Mucosa of descending colon (tissue), 3 donors: Measurements from ENCODE around the gene COL25A1. TPM values are rescaled to one million over a fixed set of nuclear protein-coding genes. Genes with fewer than 3 reads are reported as not detected.

Experiments used
- ATAC-seq: fragments of 200-7000 bp; cut with Tn5 transposase; one replicate; pipeline ENCODE4 v1.9.1; 2020; ENCODE audit warnings: mild to moderate bottlenecking, moderate library complexity
- DNase-seq, 3 donors: peaks; one replicate each; pipeline ENCODE4 v3.0.0-alpha.2; 2020
- H3K36me3 ChIP-seq: fragments of 200-600 bp; one replicate; pipeline ENCODE4 v1.8.0; 2021; ENCODE audit warnings: low read depth, mild to moderate bottlenecking
- H3K4me1 ChIP-seq: fragments of 200-600 bp; one replicate; pipeline ENCODE4 v1.8.0; 2021; ENCODE audit warnings: low read depth, mild to moderate bottlenecking
- H3K4me3 ChIP-seq: fragments of 200-600 bp; one replicate; pipeline ENCODE4 v1.8.0; 2021; ENCODE audit warnings: mild to moderate bottlenecking
- H3K9me3 ChIP-seq: fragments of 200-600 bp; one replicate; pipeline ENCODE4 v1.8.0; 2021; ENCODE audit warnings: mild to moderate bottlenecking
- CTCF ChIP-seq: fragments of 200-600 bp; IDR thresholded peaks from one replicate; pipeline ENCODE4 v1.8.0; 2022; ENCODE audit warnings: antibody characterized with exemption, mild to moderate bottlenecking
- intact Hi-C, 2 donors: fragments of 100-400 bp; cut with DNase I in 1 of 2; cut with micrococcal nuclease in 1 of 2; formaldehyde crosslinking; loops; one replicate each; pipeline versions ENCODE4 v1.11.0 to v1.11.1; 2022; cut with DNase I, micrococcal nuclease
- total RNA-seq, 3 donors: library from RNA; stranded (reverse); fragmentation: NEBNext Ultra II Directional in 2 of 3; extraction: Animal tissue kit (Norgen Biotek cat#: 25700) in 2 of 3; gene quantifications; one replicate each; pipeline versions ENCODE4 v1.2.1 to v1.2.4, GENCODE V29; 2021 to 2023
- donor health status: DM: no; HTN: no; CAD: no; lungs with moderate emphysema.
- donor health status: DM: no; HTN: no; CAD: no.
- donor health status: DM: no; HTN: yes; CAD: no.

The COL25A1 gene
- total RNA-seq, 3 donors from 2014 or later: 0.12 to 0.35 (median 0.14) TPM

GRCh38 chr4:109185951-109186350 is 116.5 kb downstream of the COL25A1 start:
- Histone ChIP-seq H3K4me3 (no peak overlapping the region), H3K36me3 (no peaks in the 10 kb centered on the region), H3K4me1 (no peaks in the 10 kb centered on the region), H3K9me3 (no peaks in the 10 kb centered on the region)
- ATAC-seq: no peak
- TF ChIP-seq CTCF: no peak
- DNase-seq: no peak
- intact Hi-C loops: no loop called here

DNA sequence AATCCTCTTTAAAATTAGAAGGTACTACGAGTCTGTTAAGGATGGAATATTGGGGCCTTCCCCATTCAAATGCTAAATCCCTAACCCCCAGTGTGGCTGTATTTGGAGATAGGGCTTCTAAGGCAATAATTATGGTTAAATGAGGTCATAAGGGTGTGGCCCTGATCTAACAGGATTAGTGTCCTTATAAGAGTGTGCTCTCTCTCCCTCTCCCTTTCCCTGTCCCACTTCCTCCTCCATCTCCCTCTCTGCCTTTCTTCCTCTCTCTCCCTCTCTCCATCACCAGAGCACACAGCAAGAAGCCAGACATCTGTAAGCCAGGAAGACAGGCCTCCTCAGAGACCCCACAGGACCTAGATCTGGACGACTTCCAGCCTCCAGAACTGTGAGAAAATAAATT is 116.9 kb downstream of the COL25A1 start:
- H3K4me1 ChIP-seq: no peaks in the 10 kb centered on the region
- no peak for DNase-seq
- no peaks in the 10 kb centered on the region for H3K9me3 ChIP-seq
- H3K36me3 ChIP-seq: no peaks in the 10 kb centered on the region
- no peak for TF ChIP-seq CTCF
- intact Hi-C loops: no loop called here
- no peak overlapping the region for H3K4me3 ChIP-seq
- no peak for ATAC-seq

- ATAC-seq: no peak
- Histone ChIP-seq H3K4me3 (no peak overlapping the region), H3K36me3 (no peaks in the 10 kb centered on the region), H3K4me1 (no peaks in the 10 kb centered on the region), H3K9me3 (no peaks in the 10 kb centered on the region)
- intact Hi-C loops: no loop called here
- TF ChIP-seq CTCF: no peak
- DNase-seq: no peak
These were observed 117.9 kb downstream of the COL25A1 start for GRCh38 chr4:109184491-109184961.

GRCh38 chr4:109183931-109184490 is 118.4 kb downstream of the COL25A1 start:
- no peaks in the 10 kb centered on the region for H3K4me1 ChIP-seq
- H3K9me3 ChIP-seq: no peaks in the 10 kb centered on the region
- DNase-seq (no peak), ATAC-seq (no peak)
- H3K36me3 ChIP-seq: no peaks in the 10 kb centered on the region
- TF ChIP-seq CTCF: no peak
- H3K4me3 ChIP-seq: no peak overlapping the region
- intact Hi-C loops: no loop called here

- Histone ChIP-seq H3K36me3 (no peaks in the 10 kb centered on the region), H3K9me3 (no peaks in the 10 kb centered on the region), H3K4me1 (no peaks in the 10 kb centered on the region), H3K4me3 (no peak overlapping the region)
- intact Hi-C loops: no loop called here
- no peak for DNase-seq
- ATAC-seq: no peak
- no peak for TF ChIP-seq CTCF
These were observed 119.8 kb downstream of the COL25A1 start for GRCh38 chr4:109182696-109183095.

- no peaks in the 10 kb centered on the region for H3K9me3 ChIP-seq
- ATAC-seq (no peak), DNase-seq (no peak)
- intact Hi-C loops: no loop called here
- H3K4me1 ChIP-seq: no peaks in the 10 kb centered on the region
- no peak overlapping the region for H3K4me3 ChIP-seq
- no peaks in the 10 kb centered on the region for H3K36me3 ChIP-seq
- no peak for TF ChIP-seq CTCF
These were observed 123.4 kb downstream of the COL25A1 start for GRCh38 chr4:109179061-109179460.
